SU-DHL-6 (cell line): ENCODE results near the gene SLC43A2.

ENCODE experiments used
- H2AFZ ChIP-seq: fragments of 200-600 bp; sonication (generic); 2 replicates; pipeline ENCODE4 v1.6.1; 2014; ENCODE audit warnings: low read depth, mild to moderate bottlenecking, moderate library complexity, mixed read lengths, antibody characterized with exemption, low read length; ENCODE audit not compliant: severe bottlenecking
- H3F3A ChIP-seq: fragments of 200-600 bp; shearing (Covaris generic); 2 replicates; pipeline ENCODE4 v1.6.0; 2016; ENCODE audit warnings: antibody characterized with exemption, mild to moderate bottlenecking; ENCODE audit not compliant: insufficient read depth
- H3K27ac ChIP-seq: fragments of 200-600 bp; sonication (generic); 2 replicates; pipeline ENCODE4 v1.5.1; 2016; ENCODE audit warnings: low read depth, mild to moderate bottlenecking, low read length, moderate library complexity, mixed read lengths
- H3K27me3 ChIP-seq: fragments of 200-600 bp; sonication (generic), shearing (Covaris generic); 2 replicates; pipeline ENCODE4 v1.6.0; 2014; ENCODE audit warnings: mild to moderate bottlenecking, low read length
- H3K36me3 ChIP-seq: fragments of 200-600 bp; sonication (generic); 2 replicates; pipeline ENCODE4 v1.6.1; 2014; ENCODE audit warnings: mild to moderate bottlenecking, low read length, mixed read lengths
- H3K4me2 ChIP-seq: fragments of 300-600, 200-600 bp; shearing (Covaris generic), sonication (generic); 2 replicates; pipeline ENCODE4 v1.6.0; 2014; ENCODE audit warnings: low read length, low read depth, mild to moderate bottlenecking; ENCODE audit not compliant: poor library complexity, severe bottlenecking
- H3K4me3 ChIP-seq: fragments of 200-600 bp; sonication (generic); 2 replicates; pipeline ENCODE4 v1.5.1; 2014; ENCODE audit warnings: antibody characterized with exemption, low read length, mild to moderate bottlenecking, mixed read lengths; ENCODE audit not compliant: insufficient read depth, poor library complexity, severe bottlenecking
- H3K79me2 ChIP-seq: fragments of 200-600 bp; sonication (generic); 2 replicates; pipeline ENCODE4 v1.6.1; 2014; ENCODE audit warnings: mild to moderate bottlenecking, low read length, moderate library complexity; ENCODE audit not compliant: insufficient read depth
- H3K9ac ChIP-seq: fragments of 200-600 bp; sonication (generic); 2 replicates; pipeline ENCODE4 v1.7.0; 2014; ENCODE audit warnings: mild to moderate bottlenecking, low read length
- H3K9me2 ChIP-seq: fragments of 200-600 bp; sonication (generic); replicated peaks from 2 replicates; pipeline ENCODE4 v1.6.1; 2014; ENCODE audit warnings: low read length; ENCODE audit not compliant: insufficient read depth
- H3K9me3 ChIP-seq: fragments of 200-600 bp; sonication (generic); 2 replicates; pipeline ENCODE4 v1.6.1; 2014; ENCODE audit warnings: low read length, mixed read lengths; ENCODE audit not compliant: insufficient read depth
- H4K20me1 ChIP-seq: fragments of 200-600 bp; sonication (generic); 2 replicates; pipeline ENCODE4 v1.6.1; 2014; ENCODE audit warnings: low read depth, mild to moderate bottlenecking, antibody characterized with exemption, low read length, moderate library complexity, mixed read lengths
- EZH2phosphoT487 ChIP-seq: fragments of 200-600 bp; sonication (generic), shearing (Covaris generic); conservative IDR thresholded peaks from 2 replicates; pipeline ENCODE4 v1.6.1; 2018; ENCODE audit warnings: mild to moderate bottlenecking, antibody characterized with exemption, low read length, moderate library complexity, mixed read lengths
- TF ChIP-seq, protein P1 (sequence below): fragments of 200-600 bp; sonication (generic); IDR thresholded peaks from one replicate; pipeline ENCODE4 v1.5.1; 2017; ENCODE audit warnings: antibody characterized with exemption, mild to moderate bottlenecking, low read length, moderate library complexity; ENCODE audit not compliant: insufficient read depth, poor library complexity, severe bottlenecking

Gene SLC43A2

DNA sequence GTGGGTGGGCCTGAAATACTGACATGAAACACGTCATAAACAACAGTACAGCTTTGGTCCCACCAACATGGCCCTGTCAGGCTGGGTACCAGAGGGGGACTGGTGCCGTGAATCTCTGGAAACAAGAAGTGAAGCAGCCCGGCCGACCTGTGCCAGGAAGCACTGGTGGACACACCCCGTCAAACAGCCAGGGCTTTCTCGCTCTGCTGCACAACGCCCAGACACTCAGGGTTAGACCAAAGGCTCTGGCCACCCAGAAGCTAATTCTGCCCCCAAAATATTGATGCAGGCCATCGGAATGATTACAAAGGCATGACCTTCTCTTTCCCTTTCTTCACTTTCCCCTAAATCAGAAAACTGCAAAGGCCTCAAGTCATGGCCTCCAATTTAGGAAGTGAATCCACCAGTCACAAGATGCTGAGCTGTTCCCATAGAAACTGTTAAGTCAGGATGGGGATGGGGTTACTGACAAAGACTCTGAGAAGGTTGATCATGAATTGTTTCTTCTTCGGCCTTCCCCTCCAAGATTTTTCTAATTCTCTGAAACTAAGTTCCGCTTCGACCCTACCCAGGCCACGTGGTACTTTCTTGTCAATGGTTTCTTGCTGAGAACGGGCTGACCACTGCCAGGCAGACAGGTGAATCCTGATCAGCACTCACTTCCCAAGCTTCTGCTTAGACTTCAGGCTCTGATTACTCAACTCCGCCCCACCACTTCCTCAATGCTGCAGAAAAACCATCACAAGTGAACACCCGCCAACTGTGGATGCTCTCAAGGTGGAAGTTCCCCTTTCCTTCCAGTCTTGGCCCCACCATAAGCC lies 72.8 kb downstream of the SLC43A2 start:
- Histone ChIP-seq H3K27ac (no peak overlapping the region), H3K9me2 (no peaks in the 10 kb centered on the region), H3K36me3 (no peaks in the 10 kb centered on the region), H3K9ac (no peak overlapping the region), H4K20me1 (no peaks in the 10 kb centered on the region), H3K79me2 (peaks cover 17% of the 10 kb centered on the region; the same call in 1 of the 2 replicates), H2AFZ (no peak overlapping the region), H3K4me3 (no peak overlapping the region), H3K27me3 (no peaks in the 10 kb centered on the region), H3F3A (no peaks in the 10 kb centered on the region), H3K9me3 (no peaks in the 10 kb centered on the region), H3K4me2 (no peak overlapping the region)
- no peak for TF ChIP-seq EZH2phosphoT487
- TF ChIP-seq, protein P1, sequence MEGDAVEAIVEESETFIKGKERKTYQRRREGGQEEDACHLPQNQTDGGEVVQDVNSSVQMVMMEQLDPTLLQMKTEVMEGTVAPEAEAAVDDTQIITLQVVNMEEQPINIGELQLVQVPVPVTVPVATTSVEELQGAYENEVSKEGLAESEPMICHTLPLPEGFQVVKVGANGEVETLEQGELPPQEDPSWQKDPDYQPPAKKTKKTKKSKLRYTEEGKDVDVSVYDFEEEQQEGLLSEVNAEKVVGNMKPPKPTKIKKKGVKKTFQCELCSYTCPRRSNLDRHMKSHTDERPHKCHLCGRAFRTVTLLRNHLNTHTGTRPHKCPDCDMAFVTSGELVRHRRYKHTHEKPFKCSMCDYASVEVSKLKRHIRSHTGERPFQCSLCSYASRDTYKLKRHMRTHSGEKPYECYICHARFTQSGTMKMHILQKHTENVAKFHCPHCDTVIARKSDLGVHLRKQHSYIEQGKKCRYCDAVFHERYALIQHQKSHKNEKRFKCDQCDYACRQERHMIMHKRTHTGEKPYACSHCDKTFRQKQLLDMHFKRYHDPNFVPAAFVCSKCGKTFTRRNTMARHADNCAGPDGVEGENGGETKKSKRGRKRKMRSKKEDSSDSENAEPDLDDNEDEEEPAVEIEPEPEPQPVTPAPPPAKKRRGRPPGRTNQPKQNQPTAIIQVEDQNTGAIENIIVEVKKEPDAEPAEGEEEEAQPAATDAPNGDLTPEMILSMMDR: no peak

DNA sequence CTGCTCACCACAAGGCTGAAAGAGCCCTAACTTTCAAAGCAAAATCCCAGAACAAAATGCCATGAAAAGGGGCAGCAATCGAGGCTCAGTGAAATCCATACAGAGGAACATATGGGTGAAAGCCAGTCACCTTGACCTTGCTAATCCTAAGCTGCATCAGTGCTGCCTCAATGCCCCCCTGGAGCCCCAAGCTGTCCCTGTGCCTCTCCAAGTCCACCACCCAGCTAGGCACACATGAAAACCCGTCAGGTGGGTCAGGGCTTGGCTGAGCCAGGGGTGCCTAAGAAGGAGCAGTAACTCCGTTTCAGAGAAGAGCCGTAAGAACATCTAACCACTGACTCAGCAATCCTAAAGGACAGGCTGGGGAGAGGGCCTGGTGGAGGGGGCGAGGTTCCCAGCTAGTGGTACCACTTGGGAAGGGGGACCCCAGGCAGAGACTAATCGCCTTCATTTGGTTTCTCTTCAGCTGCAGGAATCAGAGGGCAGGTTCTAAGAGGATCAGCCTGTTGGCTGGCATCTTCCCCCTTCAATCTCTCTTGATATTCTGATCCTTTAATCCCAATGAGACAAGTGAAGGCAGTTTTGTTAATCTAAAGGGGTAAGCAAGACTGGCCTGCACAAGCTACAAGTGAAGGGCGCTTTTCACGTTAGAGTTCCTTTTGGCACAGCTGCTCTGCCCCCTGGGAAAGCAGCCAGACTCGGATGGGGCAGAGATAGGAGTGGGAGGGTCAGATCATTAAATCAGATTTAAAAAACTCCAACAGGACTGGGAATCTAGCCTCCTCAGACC lies 73.7 kb downstream of the SLC43A2 start:
- Histone ChIP-seq H3K4me2 (no peak overlapping the region), H3K9ac (no peak overlapping the region), H4K20me1 (no peaks in the 10 kb centered on the region), H2AFZ (no peak overlapping the region), H3F3A (no peaks in the 10 kb centered on the region), H3K4me3 (no peak overlapping the region), H3K27ac (no peak overlapping the region), H3K9me3 (no peaks in the 10 kb centered on the region), H3K36me3 (no peaks in the 10 kb centered on the region), H3K79me2 (peaks cover 8% of the 10 kb centered on the region; the same call in 1 of the 2 replicates), H3K9me2 (no peaks in the 10 kb centered on the region), H3K27me3 (no peaks in the 10 kb centered on the region)
- TF ChIP-seq, protein P1: no peak
- TF ChIP-seq EZH2phosphoT487: no peak

DNA sequence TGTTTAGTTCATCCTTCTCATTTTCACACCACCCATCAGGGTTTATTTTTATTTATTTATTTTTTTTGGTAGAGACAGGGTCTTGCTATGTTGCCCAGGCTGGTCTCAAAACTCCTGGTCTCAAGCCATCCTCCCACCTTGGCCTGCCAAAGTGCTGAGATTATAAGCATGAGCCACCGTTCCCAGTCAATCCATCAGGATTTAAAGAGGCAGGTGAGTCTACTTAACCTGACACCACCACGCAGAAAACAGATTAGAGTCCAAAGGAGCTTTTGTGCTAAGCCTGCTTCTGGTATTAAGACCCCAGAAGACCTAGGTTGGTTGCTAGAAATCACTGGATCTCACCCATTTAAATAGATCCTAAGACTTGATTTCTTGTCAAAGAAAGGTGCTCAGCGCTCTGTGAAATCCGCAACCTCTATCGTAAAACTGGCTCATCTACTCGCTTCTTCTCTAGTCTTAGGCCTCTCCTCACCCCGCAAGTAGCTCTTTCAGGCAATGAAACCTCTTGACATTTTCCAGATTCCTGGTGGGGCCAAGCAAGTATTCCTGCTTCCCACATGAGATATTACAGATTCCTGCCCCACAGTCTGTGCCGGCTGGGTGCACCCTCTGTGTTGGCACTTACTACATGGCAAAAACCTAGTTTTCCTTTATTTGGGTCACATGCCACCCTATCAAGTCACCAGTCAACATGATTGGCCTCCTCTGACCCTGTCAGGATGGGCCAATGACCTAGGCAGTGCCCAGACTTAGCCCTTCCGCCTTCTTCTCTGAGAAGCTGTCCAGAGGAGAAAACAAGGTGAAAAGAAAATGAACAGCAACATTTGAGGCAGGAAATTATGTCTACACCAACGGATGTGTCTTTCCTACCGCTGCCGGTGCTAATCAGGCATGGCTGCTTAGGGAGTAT lies 75.0 kb downstream of the SLC43A2 start:
- H4K20me1 ChIP-seq: no peaks in the 10 kb centered on the region
- H3K27ac ChIP-seq: no peak overlapping the region
- no peak overlapping the region for H2AFZ ChIP-seq
- H3K9me3 ChIP-seq: no peaks in the 10 kb centered on the region
- H3K36me3 ChIP-seq: no peaks in the 10 kb centered on the region
- TF ChIP-seq, protein P1: no peak
- TF ChIP-seq EZH2phosphoT487: no peak
- H3K9ac ChIP-seq: no peak overlapping the region
- H3K9me2 ChIP-seq: no peaks in the 10 kb centered on the region
- H3F3A ChIP-seq: no peaks in the 10 kb centered on the region
- no peaks in the 10 kb centered on the region for H3K27me3 ChIP-seq
- no peak overlapping the region for H3K4me2 ChIP-seq
- peaks cover 5% of the 10 kb centered on the region; the same call in 1 of the 2 replicates for H3K79me2 ChIP-seq
- no peak overlapping the region for H3K4me3 ChIP-seq
